Neural progenitor cell (in vitro differentiated cells): ENCODE results near the gene SCPEP1.
"Not testable (repeated sequence)": the region's sequence is repeated elsewhere in the genome, so short reads cannot be mapped to it uniquely, and the experiment has no call there.

Source experiments
- EZH2 ChIP-seq: fragments of 200-600 bp; sonication (generic); IDR thresholded peaks from 2 replicates; pipeline ENCODE4 v1.6.1; 2017; ENCODE audit warnings: antibody characterized with exemption, mild to moderate bottlenecking, moderate library complexity
- EZH2phosphoT487 ChIP-seq: fragments of 200-600 bp; sonication (generic); IDR thresholded peaks from 2 replicates; pipeline ENCODE4 v1.6.1; 2017; ENCODE audit warnings: antibody characterized with exemption
- TF ChIP-seq, protein P1 (sequence below): fragments of 200-600 bp; sonication (generic); IDR thresholded peaks from 2 replicates; pipeline ENCODE4 v1.5.1; 2017; ENCODE audit warnings: antibody characterized with exemption, mild to moderate bottlenecking

DNA sequence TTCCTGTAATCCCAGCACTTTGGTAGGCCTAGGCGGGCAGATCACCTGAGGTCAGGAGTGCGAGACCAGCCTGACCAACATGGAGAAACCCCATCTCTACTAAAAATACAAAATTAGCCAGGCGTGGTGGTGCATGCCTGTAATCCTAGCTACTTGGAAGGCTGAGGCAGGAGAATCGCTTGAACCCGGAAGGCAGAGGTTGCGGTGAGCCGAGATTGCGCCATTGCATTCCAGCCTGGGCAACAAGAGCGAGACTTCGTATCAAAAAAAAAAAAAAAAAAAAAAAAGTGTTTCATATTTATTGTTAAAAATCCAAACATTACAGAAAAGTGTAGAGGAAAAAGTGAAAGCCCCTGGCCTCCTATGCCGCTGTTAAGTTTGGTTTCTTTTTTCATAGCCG, 2.6 kb downstream of the SCPEP1 start:
- TF ChIP-seq, protein P1, sequence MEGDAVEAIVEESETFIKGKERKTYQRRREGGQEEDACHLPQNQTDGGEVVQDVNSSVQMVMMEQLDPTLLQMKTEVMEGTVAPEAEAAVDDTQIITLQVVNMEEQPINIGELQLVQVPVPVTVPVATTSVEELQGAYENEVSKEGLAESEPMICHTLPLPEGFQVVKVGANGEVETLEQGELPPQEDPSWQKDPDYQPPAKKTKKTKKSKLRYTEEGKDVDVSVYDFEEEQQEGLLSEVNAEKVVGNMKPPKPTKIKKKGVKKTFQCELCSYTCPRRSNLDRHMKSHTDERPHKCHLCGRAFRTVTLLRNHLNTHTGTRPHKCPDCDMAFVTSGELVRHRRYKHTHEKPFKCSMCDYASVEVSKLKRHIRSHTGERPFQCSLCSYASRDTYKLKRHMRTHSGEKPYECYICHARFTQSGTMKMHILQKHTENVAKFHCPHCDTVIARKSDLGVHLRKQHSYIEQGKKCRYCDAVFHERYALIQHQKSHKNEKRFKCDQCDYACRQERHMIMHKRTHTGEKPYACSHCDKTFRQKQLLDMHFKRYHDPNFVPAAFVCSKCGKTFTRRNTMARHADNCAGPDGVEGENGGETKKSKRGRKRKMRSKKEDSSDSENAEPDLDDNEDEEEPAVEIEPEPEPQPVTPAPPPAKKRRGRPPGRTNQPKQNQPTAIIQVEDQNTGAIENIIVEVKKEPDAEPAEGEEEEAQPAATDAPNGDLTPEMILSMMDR: not testable (repeated sequence)
- TF ChIP-seq EZH2phosphoT487, EZH2: not testable (repeated sequence)
